HG03354 (cell line): Measurements from ENCODE around the gene TCF7L1.

Source experiments
- ATAC-seq: cut with Tn5 transposase; IDR thresholded peaks from one replicate; pipeline ENCODE4 v1.9.1; 2021; ENCODE audit warnings: mild to moderate bottlenecking; ENCODE audit not compliant: unreplicated experiment, poor library complexity, severe bottlenecking

TCF7L1 gene

DNA sequence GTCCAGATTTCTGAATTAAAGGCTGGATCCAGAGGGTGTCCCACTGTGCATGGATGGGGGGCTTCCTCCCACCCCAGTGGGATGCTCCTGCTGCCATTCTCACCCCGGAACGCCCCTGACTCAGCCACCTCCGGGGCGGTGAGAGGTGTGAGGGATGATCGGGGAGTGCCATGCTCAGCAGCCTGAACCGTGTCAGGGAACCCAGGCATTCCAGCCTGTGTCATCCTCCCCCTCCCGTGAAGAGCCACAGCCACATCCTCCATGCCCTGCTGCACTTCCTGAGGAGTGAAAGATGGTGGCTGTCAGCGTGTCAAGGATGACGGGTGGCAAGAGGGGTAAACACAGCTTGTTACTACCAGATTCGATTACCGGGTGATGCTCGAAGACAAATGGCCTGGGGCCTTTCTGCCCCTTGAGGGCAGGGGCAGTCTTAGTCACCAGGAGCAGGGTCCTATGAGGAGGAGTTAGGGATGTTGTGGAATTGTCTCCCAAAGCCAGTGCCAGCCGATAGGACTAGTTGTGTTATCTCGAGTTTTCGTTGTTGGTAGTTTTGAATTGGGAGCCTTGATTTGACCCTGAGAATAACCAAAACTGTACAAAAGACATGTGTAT, 80.8 kb downstream of the TCF7L1 start:
- ATAC-seq = no peak

DNA sequence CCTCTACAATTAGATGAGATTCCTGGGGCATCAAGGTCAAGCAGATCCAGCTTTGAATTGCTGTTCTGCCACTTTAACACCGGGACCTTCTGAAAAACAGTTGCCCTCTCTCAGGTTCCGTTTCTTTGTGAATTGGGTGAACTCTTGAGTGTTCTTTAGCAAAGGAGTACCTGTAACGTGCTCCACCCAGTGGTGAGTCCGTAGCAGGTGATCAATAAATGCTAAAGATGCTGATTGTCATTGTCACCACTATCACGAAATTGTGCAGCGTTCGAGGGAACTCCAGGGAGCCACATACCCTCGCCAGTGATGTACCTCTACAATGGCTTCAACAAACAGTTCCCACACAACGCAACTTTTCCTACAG, 81.9 kb downstream of the TCF7L1 start:
- ATAC-seq = no peak

DNA sequence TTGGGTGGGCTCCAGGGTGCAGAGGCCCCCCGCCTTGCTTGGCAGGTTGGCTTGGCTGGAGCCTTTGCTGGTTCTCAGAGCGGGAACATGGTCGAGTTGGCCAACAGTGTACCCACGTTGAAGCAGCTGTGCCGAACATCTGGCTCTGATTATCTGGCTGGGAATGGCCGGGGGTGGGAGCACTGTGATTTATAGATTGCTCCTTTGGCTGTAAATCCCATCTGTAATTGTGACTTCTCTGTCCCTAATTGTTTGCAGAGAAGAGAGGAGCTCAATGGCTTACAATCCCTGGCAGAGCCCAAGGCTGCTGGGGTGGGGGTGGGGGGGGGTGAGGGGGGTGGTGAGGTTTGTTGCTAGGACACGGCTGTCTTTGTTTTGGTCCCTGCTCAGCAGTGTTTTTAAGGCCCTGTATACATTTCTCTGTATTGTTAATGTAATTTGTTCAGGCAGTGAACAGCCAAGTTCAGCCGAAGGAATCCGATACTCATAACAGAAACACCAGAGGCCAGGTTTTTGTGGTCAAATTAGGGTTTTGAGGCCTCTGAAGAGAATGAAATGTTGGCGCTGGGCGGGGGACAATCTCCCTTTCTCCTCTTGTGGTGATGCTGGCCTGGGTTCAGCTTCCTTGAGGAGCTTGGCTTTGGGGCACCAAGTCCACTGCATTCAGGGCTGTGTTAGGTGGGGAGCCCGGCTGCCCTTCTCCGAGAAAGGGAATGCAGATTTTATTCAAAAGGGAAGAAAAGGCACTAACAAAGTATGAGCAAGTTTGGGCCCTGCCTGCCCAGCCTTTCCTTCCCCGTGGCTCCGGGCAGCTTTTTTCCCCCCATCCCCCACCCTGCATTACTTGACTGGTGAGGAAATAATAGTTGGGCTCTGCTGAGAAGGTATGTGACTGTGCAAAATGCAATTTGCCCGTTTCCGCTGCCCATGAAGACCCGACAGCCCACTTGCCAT, 82.5 kb downstream of the TCF7L1 start:
- ATAC-seq = no peak

DNA sequence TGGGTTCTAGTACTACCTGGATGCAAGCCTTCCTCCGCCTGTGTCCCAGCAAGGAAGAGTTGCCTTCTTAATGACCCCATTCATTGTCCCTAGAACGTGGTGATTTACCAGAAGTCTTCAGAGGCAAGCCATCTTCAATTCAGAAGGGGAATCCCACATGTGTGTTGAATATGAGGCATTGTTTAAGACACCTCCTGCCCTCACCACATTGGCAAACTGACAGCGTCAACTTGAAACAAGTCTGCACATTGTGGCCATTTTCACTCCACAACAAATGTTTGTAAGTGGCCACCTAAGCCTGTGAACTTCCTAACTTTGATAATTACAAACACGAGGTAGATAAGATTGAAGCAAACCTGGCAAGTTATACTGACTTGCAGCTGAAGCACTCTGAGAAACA, 83.7 kb downstream of the TCF7L1 start:
- ATAC-seq = no peak

DNA sequence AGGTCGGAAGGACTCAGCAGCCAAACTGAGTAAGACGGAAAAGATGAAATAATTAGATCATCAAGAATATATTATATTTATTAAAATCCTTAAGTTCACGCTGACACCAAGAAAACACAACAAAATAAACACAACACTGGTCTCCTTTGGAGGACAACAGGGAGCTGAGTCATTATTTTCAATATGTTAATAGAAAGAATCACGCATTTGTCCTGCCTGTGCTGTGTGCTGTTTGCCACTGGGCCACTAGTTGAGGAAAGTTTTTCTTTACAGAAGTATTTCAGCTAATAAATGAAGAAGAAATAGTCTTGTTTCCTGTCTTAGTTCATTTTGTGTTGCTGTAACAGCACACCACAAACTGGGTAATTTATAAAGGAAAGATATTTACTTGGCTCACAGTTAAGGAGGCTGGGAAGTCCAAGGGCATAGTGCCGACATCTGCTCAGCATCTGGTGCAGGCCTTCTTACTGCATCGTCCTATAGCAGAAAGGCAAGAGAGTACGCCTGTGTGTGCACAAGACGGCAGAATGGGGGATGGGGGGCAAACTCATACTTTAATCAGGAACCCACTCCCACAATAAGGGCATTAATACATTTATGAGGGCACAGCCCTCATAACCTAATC, 88.0 kb downstream of the TCF7L1 start:
- no peak for ATAC-seq

DNA sequence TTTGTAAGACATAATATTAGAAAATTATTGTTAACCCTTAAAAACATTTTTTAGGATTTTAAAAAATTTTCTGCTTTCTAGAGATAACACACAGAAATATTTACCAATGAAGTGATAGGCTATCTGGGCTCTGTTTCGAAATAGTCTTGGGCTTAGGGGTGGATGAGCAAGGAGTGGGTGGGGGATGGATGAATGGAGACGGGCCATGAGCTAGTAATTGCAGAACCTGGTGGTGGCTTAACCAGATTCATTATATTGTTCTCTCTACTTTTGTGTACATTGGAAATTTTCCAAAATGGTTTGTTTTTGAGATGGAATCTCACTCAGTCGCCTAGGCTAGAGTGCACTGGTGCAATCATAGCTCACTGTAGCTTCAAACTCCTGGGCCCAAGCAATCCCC, 89.6 kb downstream of the TCF7L1 start:
- ATAC-seq = no peak

DNA sequence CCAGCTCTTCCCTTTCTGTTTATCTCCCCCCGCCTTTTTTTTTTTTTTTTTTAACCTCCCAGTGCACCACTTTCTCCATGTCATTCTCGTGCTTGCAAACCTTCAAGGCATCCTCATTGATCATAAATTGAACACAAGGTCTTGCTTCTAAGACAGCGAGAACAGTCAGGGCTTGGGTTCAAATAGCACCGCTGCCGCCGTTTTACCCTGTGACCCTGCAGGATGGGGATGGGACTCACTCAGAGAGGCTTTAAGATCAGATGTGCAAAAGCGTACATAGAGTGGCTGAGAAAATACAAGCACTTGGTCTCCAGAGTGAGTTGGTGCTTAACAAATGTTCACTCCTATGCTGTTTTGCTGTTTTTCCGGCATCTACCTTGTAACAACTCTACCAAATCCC, 93.6 kb downstream of the TCF7L1 start:
- ATAC-seq = no peak

DNA sequence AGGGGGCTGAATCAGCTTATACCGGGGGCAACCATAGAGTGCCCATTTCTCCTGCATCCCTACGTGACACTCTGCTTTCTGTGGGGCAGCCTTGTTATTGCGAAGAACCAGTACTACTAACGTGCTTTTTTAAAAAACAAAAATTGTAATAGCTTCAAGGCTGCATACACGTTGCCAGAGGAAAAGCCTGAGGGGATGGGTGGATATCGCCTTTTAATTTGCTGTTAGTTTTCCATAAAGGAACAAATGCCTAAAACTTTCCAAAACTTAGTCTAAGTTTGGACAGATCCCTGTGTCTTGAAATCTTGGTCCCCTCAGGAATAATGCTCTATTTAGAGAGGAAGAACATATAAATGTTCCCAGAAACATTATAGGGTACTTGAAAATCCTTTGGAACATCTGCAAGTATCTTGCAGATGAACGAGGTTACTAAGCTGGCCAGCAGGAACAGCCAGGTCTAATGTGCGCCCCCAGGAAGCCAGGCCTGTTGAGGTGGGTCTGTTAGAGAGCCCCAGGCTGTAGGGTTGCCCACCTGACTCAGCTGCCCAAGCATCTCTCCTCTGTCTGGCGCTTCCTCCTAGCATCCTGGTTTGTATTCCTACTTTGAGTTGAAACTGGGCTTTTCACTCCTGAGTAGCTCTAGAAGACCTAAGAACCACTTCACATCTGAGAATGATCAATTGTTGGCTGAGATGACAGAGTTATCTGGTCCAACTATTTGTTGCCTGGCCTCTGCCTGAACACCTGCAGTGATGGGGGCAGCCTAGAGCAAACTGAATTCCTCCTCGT, 97.7 kb downstream of the TCF7L1 start:
- ATAC-seq = no peak

DNA sequence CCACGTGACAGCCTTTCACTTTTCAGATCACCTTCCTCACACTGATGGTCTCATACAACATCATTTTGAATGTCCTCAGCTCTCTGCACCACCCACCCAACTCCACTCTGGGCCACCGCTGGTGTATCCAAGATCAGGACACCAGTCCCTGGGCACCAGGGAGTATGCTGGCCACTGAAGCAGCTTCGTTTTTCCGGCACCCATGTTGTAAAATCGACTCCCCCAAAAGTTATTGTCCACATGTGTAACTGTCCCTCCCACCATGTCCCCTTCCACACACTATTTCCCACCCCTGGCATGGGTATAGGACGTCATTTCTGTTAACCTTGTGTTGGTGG, 98.2 kb downstream of the TCF7L1 start:
- ATAC-seq = no peak

DNA sequence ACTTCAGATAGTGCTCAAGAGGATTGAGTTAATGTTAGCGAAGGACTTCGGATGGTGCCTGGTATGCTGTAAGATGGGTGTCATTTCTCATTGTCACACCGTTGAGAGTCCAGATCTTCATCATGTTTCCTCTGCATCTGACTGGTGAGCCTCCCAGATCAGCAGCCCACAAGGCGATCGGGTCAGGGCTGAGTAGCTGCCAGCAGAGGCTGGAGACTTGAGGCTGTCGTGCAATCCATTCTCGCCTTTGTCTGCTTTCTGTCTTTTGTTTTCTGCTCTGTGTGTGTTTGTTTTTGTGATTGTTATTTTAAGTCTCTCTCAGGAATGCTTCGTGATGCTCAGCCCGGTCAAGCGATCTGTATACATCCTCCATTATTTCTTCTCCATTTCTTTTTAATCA, 98.8 kb downstream of the TCF7L1 start:
- ATAC-seq = no peak

DNA sequence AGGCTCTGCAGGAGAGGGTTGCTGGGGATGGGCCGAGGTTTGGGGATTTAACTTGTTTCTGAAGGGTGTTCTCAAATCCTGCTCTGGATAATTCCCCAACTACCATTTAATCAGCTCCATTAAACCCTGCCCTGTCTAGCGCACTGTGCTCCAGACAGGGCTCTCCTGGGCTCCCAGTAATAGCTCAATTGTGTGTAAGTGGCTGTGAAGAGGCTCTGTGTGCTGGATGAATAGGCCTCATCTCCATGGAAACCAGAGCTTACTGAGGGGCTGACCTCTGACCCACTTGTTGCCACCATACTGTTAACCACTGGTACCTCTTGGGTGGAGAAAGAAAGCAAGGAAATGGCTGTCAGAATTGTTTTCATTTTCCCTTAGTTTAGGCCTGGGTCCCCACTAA, 101.7 kb downstream of the TCF7L1 start:
- no peak for ATAC-seq

DNA sequence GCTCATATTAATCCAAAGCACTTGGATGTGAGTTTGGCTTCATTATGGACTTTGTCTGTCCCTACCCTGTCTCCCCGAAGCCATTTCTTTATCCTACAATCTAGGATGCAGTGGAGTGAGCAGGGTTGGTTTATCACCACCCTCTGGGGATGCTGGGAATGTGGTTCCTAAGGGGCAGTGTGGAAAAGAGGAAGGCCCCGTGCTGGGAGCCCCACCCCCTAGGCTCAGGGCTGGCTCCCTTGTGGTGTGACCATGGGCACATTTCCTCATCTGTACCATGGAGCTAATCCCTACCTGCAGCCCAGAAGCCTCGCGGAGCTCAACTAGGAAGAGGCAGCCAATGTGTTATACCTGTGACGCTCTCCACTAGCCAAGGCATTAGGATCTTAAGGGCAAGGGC, 102.1 kb downstream of the TCF7L1 start:
- ATAC-seq = no peak

DNA sequence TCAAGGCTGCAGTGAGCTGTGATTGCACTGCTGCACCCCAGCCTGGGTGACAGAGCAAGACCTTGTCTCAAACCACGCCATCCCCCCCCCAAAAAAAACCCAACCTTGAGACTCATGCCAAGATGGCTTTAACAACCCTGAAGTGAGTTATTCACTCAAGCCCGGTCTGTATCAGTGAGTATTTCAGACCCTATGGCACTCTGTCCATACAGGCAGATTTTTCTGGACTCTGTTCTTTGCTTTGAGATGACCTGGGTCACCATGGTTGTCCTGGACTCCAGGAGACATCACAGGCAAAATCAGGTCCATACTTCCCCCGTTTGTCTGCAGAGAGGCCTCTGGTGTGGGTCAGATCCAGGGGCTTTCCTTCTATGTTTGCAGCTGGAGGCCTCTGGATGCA, 102.9 kb downstream of the TCF7L1 start:
- no peak for ATAC-seq

DNA sequence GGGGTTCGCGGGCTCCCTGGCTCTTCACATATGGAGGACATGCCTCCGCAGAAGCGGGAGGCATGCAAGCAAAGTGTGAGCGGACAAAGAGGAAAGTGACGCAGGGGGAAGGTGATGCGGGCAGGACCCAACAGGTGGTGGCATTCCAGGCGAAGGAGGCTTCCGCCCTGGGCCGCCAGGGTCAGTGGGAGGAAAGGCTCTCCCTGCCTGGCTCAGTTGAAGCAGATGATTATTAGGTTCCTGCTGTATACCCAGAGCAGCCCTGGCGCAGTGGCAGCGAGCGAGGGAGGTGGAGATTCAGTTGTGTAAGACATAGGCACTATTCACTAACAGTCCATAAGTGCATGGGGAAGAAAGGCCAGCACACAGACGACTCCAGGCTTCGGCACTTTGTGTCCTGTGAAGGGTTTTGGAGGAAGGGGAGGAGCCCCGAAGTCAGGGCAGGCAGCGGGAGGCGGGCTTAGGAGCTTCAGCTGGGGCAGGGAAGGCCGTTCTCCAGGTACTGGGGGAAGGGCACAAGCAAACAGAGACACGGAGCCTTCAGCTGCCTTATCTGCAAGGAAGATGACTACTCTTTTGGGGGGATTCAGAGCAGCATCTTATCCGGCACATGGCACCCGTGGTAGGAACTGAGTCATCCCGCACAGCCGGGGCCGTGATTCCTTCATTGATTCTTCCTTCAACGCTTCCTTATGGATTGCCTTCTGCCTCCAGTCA, 104.8 kb downstream of the TCF7L1 start:
- no peak for ATAC-seq

DNA sequence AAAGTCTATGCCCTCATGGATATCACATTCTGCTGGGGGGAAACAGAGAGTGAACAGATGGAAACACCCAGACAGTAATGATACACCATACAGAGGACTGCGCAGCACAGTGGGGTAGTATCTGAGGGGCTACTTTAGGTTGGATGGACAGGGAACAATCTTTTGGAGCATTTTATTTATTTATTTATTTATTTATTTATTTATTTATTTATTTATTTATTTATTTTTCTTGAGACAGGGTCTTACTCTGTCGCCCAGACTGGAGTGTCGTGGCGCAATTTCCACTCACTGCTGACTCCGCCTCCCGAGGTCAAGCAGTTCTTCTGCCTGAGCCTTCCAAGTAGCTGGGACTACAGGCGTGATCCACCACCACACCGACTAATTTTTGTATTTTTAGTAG, 105.4 kb downstream of the TCF7L1 start:
- no peak for ATAC-seq

DNA sequence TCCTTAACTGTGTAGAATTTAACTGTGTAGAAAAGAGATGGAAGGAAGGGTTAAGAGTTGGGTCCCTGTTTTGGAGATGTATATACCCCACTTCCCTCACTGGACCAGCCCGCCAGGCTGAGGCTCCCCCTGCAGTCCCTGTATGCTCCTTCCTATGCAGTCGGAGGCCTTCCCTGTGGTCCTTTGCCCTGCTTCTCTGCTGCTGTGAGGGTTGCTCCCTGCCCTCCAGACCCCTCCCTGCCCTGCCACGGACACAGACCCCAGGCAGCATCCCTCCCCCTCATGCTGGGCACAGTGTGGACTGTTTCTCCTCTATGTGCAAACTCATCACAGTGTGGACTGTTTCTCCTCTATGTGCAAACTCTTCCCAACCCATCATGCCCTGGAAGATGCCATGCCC, 105.9 kb downstream of the TCF7L1 start:
- no peak for ATAC-seq

DNA sequence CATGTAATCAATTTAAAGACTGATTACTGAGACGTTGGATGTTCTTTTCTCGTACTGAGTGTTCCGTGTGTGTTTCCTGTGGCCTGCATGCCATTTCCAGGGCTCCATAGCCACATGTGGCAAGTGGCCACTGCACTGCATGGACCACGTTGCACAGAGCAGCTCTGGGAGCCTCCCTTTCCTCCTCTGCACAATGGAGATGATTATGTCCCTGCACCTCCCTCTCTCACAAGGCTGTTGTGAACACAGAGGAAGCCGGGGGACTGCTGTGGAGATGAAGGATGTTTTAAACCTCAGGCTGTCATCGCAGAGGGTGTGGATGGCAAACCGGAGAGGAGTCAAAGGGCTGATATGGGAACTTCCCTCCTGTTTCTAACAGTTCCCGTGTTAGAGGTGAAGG, 106.9 kb downstream of the TCF7L1 start:
- ATAC-seq = no peak

DNA sequence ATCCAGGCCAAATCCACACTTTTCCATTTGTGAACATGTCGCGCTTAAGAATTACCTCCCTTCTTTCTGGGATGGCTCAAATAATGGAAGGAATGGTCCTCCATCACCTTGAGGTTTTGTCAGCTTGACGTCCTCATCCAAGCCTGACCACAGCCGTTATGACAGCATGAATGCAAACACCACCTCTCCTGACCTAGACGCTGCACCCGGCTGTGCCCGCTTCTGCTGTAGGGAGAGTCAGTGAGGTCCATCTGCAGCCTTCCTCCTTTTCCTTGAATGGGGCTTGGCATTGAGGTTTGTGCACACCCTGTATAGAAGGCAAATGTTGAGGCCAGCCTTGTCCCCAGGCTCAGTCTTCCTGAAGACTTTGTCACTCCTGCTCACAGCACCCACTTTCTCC, 109.1 kb downstream of the TCF7L1 start:
- ATAC-seq = no peak

DNA sequence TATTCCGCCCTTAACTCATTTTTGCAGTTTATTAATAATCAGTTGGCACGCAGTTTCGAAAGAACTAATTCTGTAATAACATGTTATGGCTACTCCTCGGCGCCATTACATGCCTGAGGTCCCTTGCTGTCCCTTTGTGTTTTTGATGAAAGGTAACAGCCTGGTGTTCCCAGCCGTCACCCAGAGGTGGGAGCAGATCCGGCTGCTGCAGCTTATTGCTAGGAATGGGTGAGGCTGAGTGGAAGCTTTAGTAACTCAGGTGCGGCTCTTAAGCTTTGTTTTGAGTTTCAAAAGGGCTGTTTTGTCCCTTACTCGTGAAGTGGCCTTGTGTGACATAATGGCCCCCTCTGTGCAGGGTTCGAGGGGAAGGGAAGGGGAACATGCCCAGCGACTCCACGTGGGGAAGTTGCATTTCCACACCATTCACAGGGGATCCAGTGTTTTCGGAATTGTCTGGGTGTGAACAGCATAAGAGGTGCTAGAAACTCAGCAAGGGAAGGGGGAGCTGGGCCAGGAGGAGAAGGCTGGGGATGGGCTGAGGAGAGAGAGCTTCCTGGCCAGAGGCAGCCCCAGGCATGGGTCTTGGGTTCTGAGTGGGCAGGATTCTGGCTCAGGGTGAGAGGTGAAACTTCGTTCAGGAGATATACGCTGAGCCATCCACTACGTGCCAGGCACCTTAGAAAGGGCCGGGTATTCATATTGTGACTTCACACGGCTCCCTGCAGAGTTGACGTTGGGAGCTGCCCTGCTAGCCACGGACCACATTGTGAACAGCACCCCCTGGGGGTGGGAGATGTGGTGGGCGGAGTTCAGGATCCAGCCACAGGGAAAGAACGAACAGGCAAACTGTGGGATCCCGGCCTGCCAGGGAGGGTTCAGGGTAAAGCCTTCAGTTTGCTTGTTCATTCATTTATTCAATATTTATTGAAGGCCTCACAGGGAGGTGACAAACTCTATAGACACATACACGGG, 110.2 kb downstream of the TCF7L1 start:
- ATAC-seq = no peak
